ENCODE results near the gene PMS1.

The PMS1 gene

DNA sequence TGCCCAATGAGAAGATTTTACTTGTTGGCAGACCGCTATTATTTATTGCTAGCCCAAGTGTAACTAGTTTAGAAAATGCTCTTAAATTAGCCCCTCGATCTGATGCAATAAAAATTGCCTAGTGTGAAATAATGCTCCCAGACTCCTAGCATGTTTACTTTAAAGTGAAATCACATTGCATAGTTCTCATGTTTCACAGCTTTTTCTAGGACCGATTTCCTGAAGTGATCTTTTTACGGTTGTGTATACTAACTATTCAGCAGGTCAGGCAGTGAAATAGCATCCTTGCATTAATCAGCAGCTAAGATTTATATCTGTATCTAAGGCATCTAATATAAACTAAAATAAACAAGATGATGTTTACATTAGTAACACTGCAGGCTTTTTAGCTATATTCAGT, 52.4 kb downstream of the PMS1 start:
- H3K27ac ChIP-seq, result peak overlapping the region; percentile 37; the same call in 1 of the 2 replicates
- H3K4me2 ChIP-seq, result peak overlapping the region; percentile 33

DNA sequence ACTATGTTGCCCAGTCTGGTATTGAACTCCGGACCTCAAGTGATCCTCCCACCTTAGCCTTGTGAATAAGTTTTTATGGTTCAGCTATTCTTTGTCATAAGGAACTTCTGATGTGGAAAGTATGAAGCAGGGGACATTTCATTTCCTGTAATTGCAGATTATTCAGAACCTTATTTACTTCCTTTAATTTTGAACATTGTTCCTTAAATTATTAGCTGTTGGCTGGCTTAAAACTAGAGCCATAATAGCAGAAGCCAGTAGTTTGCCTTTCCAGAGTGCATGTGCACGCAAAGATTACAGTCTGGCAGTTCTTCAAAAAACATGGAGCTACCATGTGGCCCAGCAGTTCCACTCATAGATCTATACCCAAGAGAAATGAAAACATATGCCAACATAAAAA, 53.1 kb downstream of the PMS1 start:
- no peak overlapping the region for H3K4me3 ChIP-seq (IDR thresholded peaks at IDR 0.05; ENCODE audit: insufficient read depth, low read depth, low read length)
- H3K27ac ChIP-seq, result no peak overlapping the region
- H3K79me2 ChIP-seq (ENCODE audit: insufficient read depth, low read depth), result no peaks in the 10 kb centered on the region
- H2AFZ ChIP-seq (ENCODE audit: low read depth), result no peak overlapping the region
- H3K36me3 ChIP-seq (ENCODE audit: insufficient read depth), result no peaks in the 10 kb centered on the region
- peaks cover 33% of the 10 kb centered on the region for H3K4me1 ChIP-seq (ENCODE audit: low read depth, poor library complexity, severe bottlenecking)
- TF ChIP-seq, protein P1, sequence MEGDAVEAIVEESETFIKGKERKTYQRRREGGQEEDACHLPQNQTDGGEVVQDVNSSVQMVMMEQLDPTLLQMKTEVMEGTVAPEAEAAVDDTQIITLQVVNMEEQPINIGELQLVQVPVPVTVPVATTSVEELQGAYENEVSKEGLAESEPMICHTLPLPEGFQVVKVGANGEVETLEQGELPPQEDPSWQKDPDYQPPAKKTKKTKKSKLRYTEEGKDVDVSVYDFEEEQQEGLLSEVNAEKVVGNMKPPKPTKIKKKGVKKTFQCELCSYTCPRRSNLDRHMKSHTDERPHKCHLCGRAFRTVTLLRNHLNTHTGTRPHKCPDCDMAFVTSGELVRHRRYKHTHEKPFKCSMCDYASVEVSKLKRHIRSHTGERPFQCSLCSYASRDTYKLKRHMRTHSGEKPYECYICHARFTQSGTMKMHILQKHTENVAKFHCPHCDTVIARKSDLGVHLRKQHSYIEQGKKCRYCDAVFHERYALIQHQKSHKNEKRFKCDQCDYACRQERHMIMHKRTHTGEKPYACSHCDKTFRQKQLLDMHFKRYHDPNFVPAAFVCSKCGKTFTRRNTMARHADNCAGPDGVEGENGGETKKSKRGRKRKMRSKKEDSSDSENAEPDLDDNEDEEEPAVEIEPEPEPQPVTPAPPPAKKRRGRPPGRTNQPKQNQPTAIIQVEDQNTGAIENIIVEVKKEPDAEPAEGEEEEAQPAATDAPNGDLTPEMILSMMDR (conservative IDR thresholded peaks at IDR 0.05; ENCODE audit: low read depth, low read length), result no peak
- H3K9ac ChIP-seq, result no peak overlapping the region
- H3K27me3 ChIP-seq (ENCODE audit: insufficient read depth, low read depth), result no peaks in the 10 kb centered on the region
- H4K20me1 ChIP-seq (ENCODE audit: insufficient read depth), result no peaks in the 10 kb centered on the region
- peak overlapping the region; percentile 33; the same call in 1 of the 2 replicates for H3K4me2 ChIP-seq

More for the DNA sequence above, 52.4 kb downstream of the PMS1 start:
- Histone ChIP-seq H2AFZ (ENCODE audit: low read depth) (no peak overlapping the region), H3K36me3 (ENCODE audit: insufficient read depth) (no peaks in the 10 kb centered on the region), H3K9ac (no peak overlapping the region), H3K27me3 (ENCODE audit: insufficient read depth, low read depth) (no peaks in the 10 kb centered on the region), H3K79me2 (ENCODE audit: insufficient read depth, low read depth) (no peaks in the 10 kb centered on the region), H4K20me1 (ENCODE audit: insufficient read depth) (no peaks in the 10 kb centered on the region), H3K4me1 (ENCODE audit: low read depth, poor library complexity, severe bottlenecking) (peaks cover 33% of the 10 kb centered on the region), H3K4me3 (IDR thresholded peaks at IDR 0.05; ENCODE audit: insufficient read depth, low read depth, low read length) (no peak overlapping the region)
- TF ChIP-seq, protein P1 (conservative IDR thresholded peaks at IDR 0.05; ENCODE audit: low read depth, low read length), result no peak

DNA sequence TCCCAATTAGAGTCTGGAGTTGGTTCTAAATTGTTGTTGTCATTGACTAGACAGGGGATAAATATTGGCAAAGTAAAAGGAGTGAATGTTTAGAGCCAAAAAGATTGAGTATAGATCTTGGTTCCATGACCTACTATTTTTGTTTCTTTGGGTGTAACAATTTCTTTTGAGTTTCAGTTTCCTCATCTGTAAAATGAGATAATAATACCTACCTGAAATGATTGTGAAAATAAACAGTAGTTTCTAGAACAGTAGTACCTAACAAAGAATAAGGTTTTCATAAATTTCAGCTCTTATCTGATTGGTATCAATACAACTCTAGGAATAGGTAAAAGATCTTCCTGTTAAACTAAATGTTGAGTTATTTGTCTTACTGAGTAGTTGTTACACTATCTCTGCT, 56.8 kb downstream of the PMS1 start:
- Histone ChIP-seq H3K36me3 (ENCODE audit: insufficient read depth) (no peaks in the 10 kb centered on the region), H3K9ac (no peak overlapping the region), H2AFZ (ENCODE audit: low read depth) (no peak overlapping the region), H3K27ac (no peak overlapping the region), H3K4me3 (IDR thresholded peaks at IDR 0.05; ENCODE audit: insufficient read depth, low read depth, low read length) (no peak overlapping the region), H3K79me2 (ENCODE audit: insufficient read depth, low read depth) (no peaks in the 10 kb centered on the region), H3K4me2 (peak overlapping the region; percentile 10; the same call in 1 of the 2 replicates), H3K4me1 (ENCODE audit: low read depth, poor library complexity, severe bottlenecking) (peaks cover 25% of the 10 kb centered on the region), H4K20me1 (ENCODE audit: insufficient read depth) (no peaks in the 10 kb centered on the region), H3K27me3 (ENCODE audit: insufficient read depth, low read depth) (no peaks in the 10 kb centered on the region)
- TF ChIP-seq, protein P1 (conservative IDR thresholded peaks at IDR 0.05; ENCODE audit: low read depth, low read length), result no peak

GRCh38 chr2:189848276-189848675, 64.0 kb downstream of the PMS1 start:
- Histone ChIP-seq H3K4me3 (IDR thresholded peaks at IDR 0.05; ENCODE audit: insufficient read depth, low read depth, low read length) (no peak overlapping the region), H3K4me1 (ENCODE audit: low read depth, poor library complexity, severe bottlenecking) (peaks cover 7% of the 10 kb centered on the region), H3K36me3 (ENCODE audit: insufficient read depth) (no peaks in the 10 kb centered on the region), H3K27me3 (ENCODE audit: insufficient read depth, low read depth) (no peaks in the 10 kb centered on the region), H3K4me2 (no peak overlapping the region), H3K9ac (no peak overlapping the region), H2AFZ (ENCODE audit: low read depth) (no peak overlapping the region), H3K27ac (no peak overlapping the region), H3K79me2 (ENCODE audit: insufficient read depth, low read depth) (no peaks in the 10 kb centered on the region), H4K20me1 (ENCODE audit: insufficient read depth) (no peaks in the 10 kb centered on the region)
- TF ChIP-seq, protein P1 (conservative IDR thresholded peaks at IDR 0.05; ENCODE audit: low read depth, low read length), result no peak
